H9 (cell line): ENCODE results near the gene TOM1L2. TPM values are rescaled to one million over a fixed set of nuclear protein-coding genes. Genes with fewer than 3 reads are reported as not detected.
A peak's percentile ranks its signal among the peaks of the same experiment; 100 is the strongest.

Experiments
- DNase-seq: peaks from one replicate; pipeline ENCODE4 v3.0.0-alpha.2; 2017
- H2AFZ ChIP-seq: one replicate; pipeline ENCODE4 v1.6.1; 2013; ENCODE audit warnings: mild to moderate bottlenecking, low read length, control low read depth, moderate library complexity
- H2AK5ac ChIP-seq: 2 replicates; pipeline ENCODE4 v1.6.1; 2013; ENCODE audit warnings: low read length, control low read depth, mixed read lengths; ENCODE audit not compliant: insufficient read length
- H2BK120ac ChIP-seq: one replicate; pipeline ENCODE4 v1.6.1; 2013; ENCODE audit warnings: low read depth, mild to moderate bottlenecking, low read length, control low read depth, inconsistent platforms; ENCODE audit not compliant: poor library complexity, severe bottlenecking
- H2BK12ac ChIP-seq: 2 replicates; pipeline ENCODE4 v1.6.1; 2013; ENCODE audit warnings: low read length, control low read depth, mixed read lengths, low read depth; ENCODE audit not compliant: insufficient read length
- H2BK15ac ChIP-seq: 2 replicates; pipeline ENCODE4 v1.6.1; 2013; ENCODE audit warnings: low read depth, low read length, control low read depth
- H2BK20ac ChIP-seq: one replicate; pipeline ENCODE4 v1.6.1; 2013; ENCODE audit warnings: low read depth, mild to moderate bottlenecking, low read length, control low read depth, inconsistent platforms; ENCODE audit not compliant: poor library complexity, severe bottlenecking
- H2BK5ac ChIP-seq: 2 replicates; pipeline ENCODE4 v1.6.1; 2013; ENCODE audit warnings: low read length, control low read depth, mixed read lengths; ENCODE audit not compliant: insufficient read length
- H3K14ac ChIP-seq: 2 replicates; pipeline ENCODE4 v1.6.1; 2013; ENCODE audit warnings: low read length, control low read depth; ENCODE audit not compliant: insufficient read depth
- H3K18ac ChIP-seq: 2 replicates; pipeline ENCODE4 v1.6.1; 2013; ENCODE audit warnings: low read depth, mild to moderate bottlenecking, mixed read lengths, low read length, control low read depth; ENCODE audit not compliant: insufficient read length
- H3K23ac ChIP-seq: 2 replicates; pipeline ENCODE4 v1.6.1; 2013; ENCODE audit warnings: low read length, control low read depth, mixed read lengths, low read depth; ENCODE audit not compliant: insufficient read length
- H3K23me2 ChIP-seq: 2 replicates; pipeline ENCODE4 v1.6.1; 2013; ENCODE audit warnings: low read depth, mild to moderate bottlenecking, mixed read lengths, low read length, control low read depth; ENCODE audit not compliant: insufficient read length, poor library complexity, severe bottlenecking
- H3K27ac ChIP-seq: 2 replicates; pipeline ENCODE4 v1.5.1; 2013; ENCODE audit warnings: low read length, control low read depth, mixed read lengths, low read depth; ENCODE audit not compliant: insufficient read length
- H3K27me3 ChIP-seq: 2 replicates; pipeline ENCODE4 v1.6.1; 2013; ENCODE audit warnings: low read length, control low read depth, inconsistent platforms; ENCODE audit not compliant: insufficient read depth
- H3K4ac ChIP-seq: 2 replicates; pipeline ENCODE4 v1.6.1; 2013; ENCODE audit warnings: low read depth, mild to moderate bottlenecking, control low read depth, inconsistent platforms, low read length, moderate library complexity
- H3K4me1 ChIP-seq: 2 replicates; pipeline ENCODE4 v1.6.1; 2013; ENCODE audit warnings: low read length, control low read depth, inconsistent platforms; ENCODE audit not compliant: insufficient read depth
- H3K4me2 ChIP-seq: 2 replicates; pipeline ENCODE4 v1.6.1; 2013; ENCODE audit warnings: low read length, control low read depth, mixed read lengths; ENCODE audit not compliant: insufficient read length, insufficient read depth
- H3K56ac ChIP-seq: 2 replicates; pipeline ENCODE4 v1.6.1; 2013; ENCODE audit warnings: low read depth, mild to moderate bottlenecking, mixed read lengths, low read length, control low read depth; ENCODE audit not compliant: insufficient read length
- H3K79me1 ChIP-seq: 2 replicates; pipeline ENCODE4 v1.6.1; 2013; ENCODE audit warnings: low read depth, mild to moderate bottlenecking, moderate library complexity, low read length, control low read depth, inconsistent platforms; ENCODE audit not compliant: insufficient read depth, poor library complexity, severe bottlenecking
- H3K79me2 ChIP-seq: 2 replicates; pipeline ENCODE4 v1.6.1; 2013; ENCODE audit warnings: low read length, control low read depth, inconsistent platforms; ENCODE audit not compliant: insufficient read depth
- H3K9ac ChIP-seq: 2 replicates; pipeline ENCODE4 v1.6.1; 2013; ENCODE audit warnings: low read length, control low read depth, mixed read lengths; ENCODE audit not compliant: insufficient read length; ENCODE audit errors: extremely low read depth
- H3K9me3 ChIP-seq: one replicate; pipeline ENCODE4 v1.6.1; 2013; ENCODE audit warnings: low read depth, low read length, inconsistent platforms; ENCODE audit not compliant: control insufficient read depth
- H3T11ph ChIP-seq: one replicate; pipeline ENCODE4 v1.6.1; 2013; ENCODE audit warnings: mild to moderate bottlenecking, low read length, control low read depth, inconsistent platforms
- H4K20me1 ChIP-seq: one replicate; pipeline ENCODE4 v1.6.1; 2013; ENCODE audit not compliant: control insufficient read depth, insufficient read length, insufficient read depth
- H4K5ac ChIP-seq: 2 replicates; pipeline ENCODE4 v1.6.1; 2013; ENCODE audit warnings: low read depth, mild to moderate bottlenecking, mixed read lengths, low read length, control low read depth; ENCODE audit not compliant: insufficient read length
- H4K8ac ChIP-seq: replicated peaks from 2 replicates; pipeline ENCODE4 v1.6.1; 2013; ENCODE audit warnings: low read length, control low read depth, mixed read lengths, low read depth; ENCODE audit not compliant: insufficient read length
- H4K91ac ChIP-seq: 2 replicates; pipeline ENCODE4 v1.6.1; 2013; ENCODE audit warnings: low read depth, mild to moderate bottlenecking, moderate library complexity, mixed read lengths, low read length, control low read depth; ENCODE audit not compliant: insufficient read length
- H3K27ac Mint-ChIP-seq, 3 experiments: 2 replicates in 2 of 3; 3 replicates in 1 of 3; pipeline ENCODE4 v1.8.0; 2020 to 2021; ENCODE audit warnings: mixed read lengths in 3 of 3, mild to moderate bottlenecking in 1 of 3, moderate library complexity in 1 of 3
- H3K27me3 Mint-ChIP-seq: 2 replicates; pipeline ENCODE4 v1.8.0; 2021; ENCODE audit warnings: low read depth, mild to moderate bottlenecking, moderate library complexity, mixed read lengths
- H3K36me3 Mint-ChIP-seq, 3 experiments: 2 replicates in 2 of 3; 3 replicates in 1 of 3; pipeline ENCODE4 v1.8.0; 2020 to 2021; ENCODE audit warnings: low read depth in 3 of 3, mixed read lengths in 3 of 3; ENCODE audit not compliant: insufficient read depth in 1 of 3
- H3K4me1 Mint-ChIP-seq, 2 experiments: 2 replicates each; pipeline ENCODE4 v1.8.0; 2020; ENCODE audit warnings: mixed read lengths in 2 of 2
- H3K4me3 Mint-ChIP-seq, 2 experiments: 2 replicates in 1 of 2; 3 replicates in 1 of 2; pipeline ENCODE4 v1.8.0; 2020 to 2021; ENCODE audit warnings: mild to moderate bottlenecking in 2 of 2, mixed read lengths in 2 of 2, moderate library complexity in 1 of 2
- H3K9me3 Mint-ChIP-seq, 2 experiments: 2 replicates in 1 of 2; 3 replicates in 1 of 2; pipeline ENCODE4 v1.8.0; 2020; ENCODE audit warnings: mild to moderate bottlenecking in 2 of 2, mixed read lengths in 2 of 2, moderate library complexity in 1 of 2
- WGBS: extraction: QIAGEN DNeasy Blood & Tissue Kit; methylation state at CpG from one replicate; pipeline ENCODE4 v1.1.7; 2013; ENCODE audit warnings: missing lambda C conversion rate, low lambda C conversion rate, mixed read lengths; ENCODE audit not compliant: insufficient read length; ENCODE audit errors: extremely low coverage; 5-methylcytosine and 5-hydroxymethylcytosine counted together
- total RNA-seq: library from RNA; stranded (reverse); gene quantifications from 2 replicates; pipeline ENCODE4 v1.2.1, GENCODE V29; 2021
- TF ChIP-seq, protein P1 (sequence below): fragments of 200-600 bp; sonication (generic); conservative IDR thresholded peaks from 3 replicates; pipeline ENCODE4 v1.8.0; 2021; ENCODE audit warnings: antibody characterized with exemption, mild to moderate bottlenecking

Gene TOM1L2
- total RNA-seq, 1 experiment from 2014 or later = 4.6 TPM

GRCh38 chr17:18004884-18005305 lies 32.7 kb upstream of the TOM1L2 start:
- Histone ChIP-seq H3K23ac (no peak overlapping the region), H3K4me1 (no peaks in the 10 kb centered on the region), H3K79me2 (no peaks in the 10 kb centered on the region), H3K4ac (no peak overlapping the region), H2AK5ac (no peak overlapping the region), H3K18ac (no peak overlapping the region), H3K23me2 (no peaks in the 10 kb centered on the region), H4K91ac (no peak overlapping the region), H3K79me1 (no peaks in the 10 kb centered on the region), H3K9me3 (no peaks in the 10 kb centered on the region), H2BK20ac (no peak overlapping the region), H3K14ac (no peak overlapping the region), H2BK5ac (no peak overlapping the region), H3K4me2 (no peak overlapping the region), H4K8ac (no peak overlapping the region), H2BK15ac (no peak overlapping the region), H4K5ac (no peak overlapping the region), H2AFZ (no peak overlapping the region), H2BK12ac (no peak overlapping the region), H3K27ac (no peak overlapping the region), H3K9ac (no peak overlapping the region), H4K20me1 (no peaks in the 10 kb centered on the region), H3T11ph (no peak overlapping the region), H2BK120ac (no peak overlapping the region), H3K27me3 (no peaks in the 10 kb centered on the region), H3K56ac (no peak overlapping the region)
- no peaks in the 10 kb centered on the region for H3K9me3 Mint-ChIP-seq
- DNase-seq = peak; percentile 72
- H3K36me3 Mint-ChIP-seq = no peaks in the 10 kb centered on the region
- TF ChIP-seq, protein P1, sequence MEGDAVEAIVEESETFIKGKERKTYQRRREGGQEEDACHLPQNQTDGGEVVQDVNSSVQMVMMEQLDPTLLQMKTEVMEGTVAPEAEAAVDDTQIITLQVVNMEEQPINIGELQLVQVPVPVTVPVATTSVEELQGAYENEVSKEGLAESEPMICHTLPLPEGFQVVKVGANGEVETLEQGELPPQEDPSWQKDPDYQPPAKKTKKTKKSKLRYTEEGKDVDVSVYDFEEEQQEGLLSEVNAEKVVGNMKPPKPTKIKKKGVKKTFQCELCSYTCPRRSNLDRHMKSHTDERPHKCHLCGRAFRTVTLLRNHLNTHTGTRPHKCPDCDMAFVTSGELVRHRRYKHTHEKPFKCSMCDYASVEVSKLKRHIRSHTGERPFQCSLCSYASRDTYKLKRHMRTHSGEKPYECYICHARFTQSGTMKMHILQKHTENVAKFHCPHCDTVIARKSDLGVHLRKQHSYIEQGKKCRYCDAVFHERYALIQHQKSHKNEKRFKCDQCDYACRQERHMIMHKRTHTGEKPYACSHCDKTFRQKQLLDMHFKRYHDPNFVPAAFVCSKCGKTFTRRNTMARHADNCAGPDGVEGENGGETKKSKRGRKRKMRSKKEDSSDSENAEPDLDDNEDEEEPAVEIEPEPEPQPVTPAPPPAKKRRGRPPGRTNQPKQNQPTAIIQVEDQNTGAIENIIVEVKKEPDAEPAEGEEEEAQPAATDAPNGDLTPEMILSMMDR = peak; percentile 63
- H3K27ac Mint-ChIP-seq = no peak overlapping the region; a peak in 1 of 7 replicates
- H3K4me3 Mint-ChIP-seq = no peak overlapping the region; a peak in 1 of 5 replicates
- peaks cover 5 to 19% of the 10 kb centered on the region in 2 experiments for H3K4me1 Mint-ChIP-seq
- peaks cover 8% of the 10 kb centered on the region for H3K27me3 Mint-ChIP-seq
- WGBS = no CpG with 5 or more reads among the region's 9 CpGs
